Measurements from ENCODE around the gene APOL3.
A peak's percentile ranks its signal among the peaks of the same experiment; 100 is the strongest.
"Not testable (repeated sequence)": the region's sequence is repeated elsewhere in the genome, so short reads cannot be mapped to it uniquely, and the experiment has no call there.

Gene APOL3

DNA sequence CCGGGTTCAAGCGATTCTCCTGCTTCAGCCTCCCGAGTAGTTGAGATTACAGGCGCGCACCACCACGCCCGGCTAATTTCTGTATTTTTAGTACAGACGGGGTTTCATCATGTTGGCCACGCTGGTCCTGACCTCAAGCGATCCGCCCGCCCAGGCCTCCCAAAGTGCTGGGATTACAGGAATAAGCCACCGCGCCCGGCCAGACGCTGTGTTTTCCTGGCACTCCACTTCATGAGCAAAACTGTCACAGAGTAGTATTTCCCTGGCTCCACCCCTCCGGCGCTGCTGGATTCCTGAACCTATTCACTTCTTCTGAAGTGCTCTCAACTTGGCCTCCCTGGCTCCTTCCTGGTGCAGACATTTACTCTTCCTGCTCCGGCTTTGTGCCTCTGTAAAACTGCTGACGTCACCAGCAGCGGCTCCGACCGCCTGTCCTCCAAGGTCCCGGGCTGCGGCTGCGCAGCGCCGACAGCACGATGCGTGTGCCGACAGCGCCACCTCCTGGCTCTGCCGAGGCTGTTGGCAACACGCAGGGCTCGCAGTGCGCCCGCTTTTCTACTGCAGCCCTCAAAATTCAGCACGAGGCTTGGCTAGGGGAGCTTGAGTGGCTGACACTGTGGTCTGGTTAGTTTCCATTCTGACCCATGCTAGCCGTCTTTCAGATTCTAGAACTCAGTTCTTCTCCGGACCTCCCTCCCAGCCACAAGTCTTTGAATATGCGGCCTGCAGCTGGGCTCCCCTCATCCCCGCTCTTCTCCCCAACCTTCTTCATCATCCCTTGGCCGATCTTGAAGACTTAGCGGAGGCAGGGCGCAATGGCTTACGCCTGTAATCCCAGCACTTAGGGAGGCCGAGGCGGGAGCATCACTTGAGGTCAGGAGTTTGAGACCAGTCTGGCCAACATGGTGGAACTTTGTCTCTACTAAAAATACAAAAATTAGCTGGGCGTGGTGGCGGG lies 36.6 kb downstream of the APOL3 start:
- Histone ChIP-seq H3K36me3 (ENCODE audit: control insufficient read depth, insufficient read depth, low read length) (no peaks in the 10 kb centered on the region), H3K9me3 (ENCODE audit: control insufficient read depth, low read length) (no peaks in the 10 kb centered on the region), H3K4me1 (ENCODE audit: control insufficient read depth, insufficient read depth, low read length) (no peaks in the 10 kb centered on the region), H3K4me3 (ENCODE audit: low read length) (no peak overlapping the region), H3K27me3 (ENCODE audit: control insufficient read depth, insufficient read depth, low read length) (no peaks in the 10 kb centered on the region), H3K9ac (ENCODE audit: low read length) (peak overlapping the region; percentile 60)

DNA sequence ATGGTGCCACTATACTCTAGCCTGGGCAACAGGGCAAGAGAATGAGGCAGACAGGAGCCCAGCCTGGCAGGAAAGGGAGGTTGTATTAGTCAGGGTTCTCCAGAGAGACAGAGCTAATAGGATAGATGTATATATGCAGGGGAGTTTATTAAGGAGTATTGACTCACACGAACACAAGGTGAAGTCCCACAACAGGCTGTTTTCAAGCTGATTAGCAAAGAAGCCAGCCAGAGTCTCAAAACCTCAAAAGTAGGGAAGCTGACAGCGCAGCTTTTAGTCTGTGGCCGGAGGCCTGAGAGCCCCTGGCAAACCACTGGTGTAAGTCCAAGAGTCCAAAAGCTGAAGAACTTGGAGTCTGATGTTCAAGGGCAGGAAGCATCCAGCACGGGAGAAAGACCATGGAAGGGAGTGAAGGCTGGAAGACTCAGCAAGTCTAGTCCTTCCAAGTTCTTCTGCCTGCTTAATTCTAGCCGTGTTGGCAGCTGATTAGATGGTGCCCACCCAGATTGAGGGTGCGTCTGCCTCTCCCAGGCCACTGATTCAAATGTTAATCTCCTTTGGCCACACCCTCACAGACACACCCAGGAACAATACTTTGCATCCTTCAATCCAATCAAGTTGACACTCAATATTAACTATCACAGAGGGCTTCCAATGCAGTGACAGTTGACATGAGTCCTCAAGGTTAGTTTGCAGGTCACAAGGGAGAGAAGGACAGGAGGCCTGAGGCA lies 39.8 kb downstream of the APOL3 start:
- H3K4me3 ChIP-seq (ENCODE audit: low read length); H3K4me1 ChIP-seq (ENCODE audit: control insufficient read depth, insufficient read depth, low read length); H3K27me3 ChIP-seq (ENCODE audit: control insufficient read depth, insufficient read depth, low read length); H3K9me3 ChIP-seq (ENCODE audit: control insufficient read depth, low read length); H3K36me3 ChIP-seq (ENCODE audit: control insufficient read depth, insufficient read depth, low read length); H3K9ac ChIP-seq (ENCODE audit: low read length): not testable (repeated sequence)

DNA sequence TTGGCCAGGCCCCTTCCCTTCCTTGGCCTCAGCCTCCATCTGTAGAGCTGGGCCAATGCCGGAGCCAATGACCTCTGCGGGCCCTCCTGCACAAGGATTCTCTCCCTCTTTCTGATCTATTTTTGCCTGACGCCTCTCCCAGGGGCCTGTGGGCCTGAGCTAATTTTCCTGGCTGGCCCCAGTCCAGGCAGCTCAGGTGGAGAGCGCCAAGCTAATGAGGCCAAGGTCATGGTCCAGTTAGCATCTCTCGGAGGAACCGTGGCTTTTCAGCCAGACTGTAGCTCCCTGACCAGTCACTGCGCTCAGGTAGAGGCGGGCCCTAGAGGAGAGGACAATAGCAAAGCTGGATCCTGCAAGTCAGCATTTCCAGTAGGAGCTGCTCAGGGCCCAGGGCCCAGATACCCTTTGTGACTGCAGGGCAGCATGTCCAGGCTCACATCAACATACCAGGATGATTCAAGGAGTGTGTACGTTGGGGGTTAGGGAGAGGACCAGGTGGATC lies 43.5 kb downstream of the APOL3 start:
- no peaks in the 10 kb centered on the region for H3K27me3 ChIP-seq (ENCODE audit: control insufficient read depth, insufficient read depth, low read length)

DNA sequence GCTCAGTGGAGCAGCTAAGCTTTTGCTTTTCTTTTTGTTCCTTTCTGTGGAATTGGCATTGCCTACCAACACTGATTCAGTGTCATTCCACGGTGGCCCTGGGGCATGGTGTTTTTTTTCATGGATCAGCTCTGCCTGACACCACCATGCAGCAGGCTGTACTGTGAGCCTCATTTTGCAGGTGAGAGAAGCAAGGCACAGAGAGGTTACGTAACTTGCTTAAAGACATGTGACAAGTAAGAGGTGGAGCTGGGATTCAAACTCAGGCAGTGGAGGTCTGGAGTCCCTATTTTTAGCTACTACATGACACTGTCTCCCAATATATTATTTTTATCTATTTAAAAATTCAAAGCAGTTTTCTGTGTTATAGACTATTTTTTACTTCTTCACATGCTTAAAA lies 44.4 kb downstream of the APOL3 start:
- Histone ChIP-seq H3K9me3 (ENCODE audit: control insufficient read depth, low read length) (no peaks in the 10 kb centered on the region), H3K4me1 (ENCODE audit: control insufficient read depth, insufficient read depth, low read length) (no peaks in the 10 kb centered on the region), H3K4me3 (ENCODE audit: low read length) (no peak overlapping the region), H3K27me3 (ENCODE audit: control insufficient read depth, insufficient read depth, low read length) (no peaks in the 10 kb centered on the region), H3K36me3 (ENCODE audit: control insufficient read depth, insufficient read depth, low read length) (no peaks in the 10 kb centered on the region), H3K9ac (ENCODE audit: low read length) (no peak overlapping the region)

More for the DNA sequence above, 43.5 kb downstream of the APOL3 start:
- Histone ChIP-seq H3K9me3 (ENCODE audit: control insufficient read depth, low read length) (no peaks in the 10 kb centered on the region), H3K9ac (ENCODE audit: low read length) (no peak overlapping the region), H3K36me3 (ENCODE audit: control insufficient read depth, insufficient read depth, low read length) (no peaks in the 10 kb centered on the region), H3K4me3 (ENCODE audit: low read length) (no peak overlapping the region), H3K4me1 (ENCODE audit: control insufficient read depth, insufficient read depth, low read length) (no peaks in the 10 kb centered on the region)

DNA sequence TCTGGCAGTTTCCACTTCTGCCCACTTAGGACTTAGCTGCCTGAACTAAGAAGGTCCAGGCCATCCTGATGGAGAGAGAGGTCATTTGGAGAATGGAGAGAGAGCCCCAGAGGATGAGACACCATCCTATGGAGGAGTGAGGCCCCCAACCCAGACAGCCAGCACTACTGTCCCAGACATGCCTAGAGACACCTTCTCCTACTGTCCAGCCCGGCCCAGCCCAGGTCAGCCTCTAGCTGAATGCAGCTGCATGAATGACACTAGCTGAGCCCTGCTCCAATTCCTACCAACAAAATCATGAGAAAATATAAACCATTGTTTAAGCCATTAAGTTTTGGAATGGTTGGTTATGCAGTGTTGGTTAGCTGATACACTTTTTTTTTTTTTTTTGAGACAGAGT lies 47.4 kb downstream of the APOL3 start:
- Histone ChIP-seq H3K4me1 (ENCODE audit: control insufficient read depth, insufficient read depth, low read length) (no peaks in the 10 kb centered on the region), H3K9ac (ENCODE audit: low read length) (no peak overlapping the region), H3K4me3 (ENCODE audit: low read length) (no peak overlapping the region), H3K27me3 (ENCODE audit: control insufficient read depth, insufficient read depth, low read length) (no peaks in the 10 kb centered on the region), H3K36me3 (ENCODE audit: control insufficient read depth, insufficient read depth, low read length) (no peaks in the 10 kb centered on the region), H3K9me3 (ENCODE audit: control insufficient read depth, low read length) (no peaks in the 10 kb centered on the region)

DNA sequence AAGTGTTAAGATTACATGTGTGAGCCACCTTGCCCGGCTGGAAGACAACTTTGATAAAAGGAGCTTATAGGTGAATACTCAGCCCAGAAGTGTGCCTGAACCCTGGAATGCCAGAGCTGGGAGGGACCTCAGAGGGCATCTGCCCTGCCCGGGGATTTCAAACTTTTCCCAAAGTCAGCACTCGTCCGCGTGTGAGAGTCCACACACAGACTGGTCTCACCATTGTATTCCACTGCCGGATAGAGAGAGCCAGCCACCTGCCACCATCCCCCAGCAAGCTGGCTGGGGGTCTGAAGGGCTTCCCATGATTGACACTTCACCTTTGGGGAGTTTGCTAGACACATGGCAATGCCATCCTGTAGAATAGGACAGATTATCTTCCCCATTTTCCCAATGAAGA lies 49.2 kb downstream of the APOL3 start:
- Histone ChIP-seq H3K9ac (ENCODE audit: low read length) (no peak overlapping the region), H3K27me3 (ENCODE audit: control insufficient read depth, insufficient read depth, low read length) (no peaks in the 10 kb centered on the region), H3K4me3 (ENCODE audit: low read length) (no peak overlapping the region), H3K4me1 (ENCODE audit: control insufficient read depth, insufficient read depth, low read length) (no peaks in the 10 kb centered on the region), H3K9me3 (ENCODE audit: control insufficient read depth, low read length) (no peaks in the 10 kb centered on the region), H3K36me3 (ENCODE audit: control insufficient read depth, insufficient read depth, low read length) (no peaks in the 10 kb centered on the region)

DNA sequence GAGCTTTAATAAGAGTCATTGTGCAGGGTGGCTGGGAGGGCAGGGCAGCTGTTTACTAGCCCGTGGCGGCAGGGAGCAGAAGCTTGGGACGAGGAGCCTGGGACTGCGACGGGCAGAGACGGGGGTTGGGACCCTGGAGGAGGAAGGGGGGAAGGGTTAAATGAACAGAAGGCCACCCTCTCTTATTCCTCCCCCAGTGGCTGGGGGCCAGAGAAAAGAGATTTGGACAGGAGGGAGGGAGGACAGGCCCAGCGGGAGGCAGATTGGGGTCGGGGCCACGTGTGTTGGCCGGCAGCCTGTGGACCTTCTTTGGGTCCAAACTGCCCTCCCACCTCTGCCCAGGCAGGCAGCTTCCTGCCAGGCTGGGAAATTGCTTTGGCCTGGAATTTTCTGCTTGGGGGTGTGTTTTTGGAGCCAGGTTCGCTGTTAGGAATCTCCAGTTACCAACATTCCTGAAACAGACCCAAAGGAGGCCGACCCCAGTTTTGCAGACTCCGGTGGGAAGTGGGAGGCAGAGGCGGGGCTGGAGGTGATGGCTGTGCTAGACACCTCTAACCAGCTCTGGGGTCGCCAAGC lies 50.2 kb downstream of the APOL3 start:
- Histone ChIP-seq H3K9ac (ENCODE audit: low read length) (no peak overlapping the region), H3K4me1 (ENCODE audit: control insufficient read depth, insufficient read depth, low read length) (no peaks in the 10 kb centered on the region), H3K27me3 (ENCODE audit: control insufficient read depth, insufficient read depth, low read length) (peaks cover 5% of the 10 kb centered on the region), H3K36me3 (ENCODE audit: control insufficient read depth, insufficient read depth, low read length) (no peaks in the 10 kb centered on the region), H3K9me3 (ENCODE audit: control insufficient read depth, low read length) (no peaks in the 10 kb centered on the region), H3K4me3 (ENCODE audit: low read length) (no peak overlapping the region)

DNA sequence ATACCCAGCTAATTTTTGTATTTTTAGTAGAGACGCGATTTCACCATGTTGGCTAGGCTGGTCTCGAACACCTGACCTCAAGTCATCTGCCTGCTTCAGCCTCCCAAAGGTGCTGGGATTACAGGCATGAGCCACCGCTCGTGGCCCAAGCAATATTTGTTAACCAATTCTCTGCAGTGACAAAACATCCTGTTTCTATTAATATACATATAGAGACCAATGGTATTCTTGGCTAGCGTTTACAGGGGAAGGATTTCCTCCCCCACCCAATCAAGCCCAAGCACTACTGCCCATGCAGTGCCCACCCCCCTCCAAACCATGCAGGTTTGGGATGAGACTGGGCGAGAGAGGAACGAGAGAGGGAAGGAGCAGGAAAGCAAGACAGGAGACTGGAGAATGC lies 53.1 kb downstream of the APOL3 start:
- Histone ChIP-seq H3K4me1 (ENCODE audit: control insufficient read depth, insufficient read depth, low read length) (no peaks in the 10 kb centered on the region), H3K27me3 (ENCODE audit: control insufficient read depth, insufficient read depth, low read length) (peaks cover 5% of the 10 kb centered on the region), H3K4me3 (ENCODE audit: low read length) (no peak overlapping the region), H3K36me3 (ENCODE audit: control insufficient read depth, insufficient read depth, low read length) (no peaks in the 10 kb centered on the region), H3K9ac (ENCODE audit: low read length) (no peak overlapping the region), H3K9me3 (ENCODE audit: control insufficient read depth, low read length) (no peaks in the 10 kb centered on the region)

DNA sequence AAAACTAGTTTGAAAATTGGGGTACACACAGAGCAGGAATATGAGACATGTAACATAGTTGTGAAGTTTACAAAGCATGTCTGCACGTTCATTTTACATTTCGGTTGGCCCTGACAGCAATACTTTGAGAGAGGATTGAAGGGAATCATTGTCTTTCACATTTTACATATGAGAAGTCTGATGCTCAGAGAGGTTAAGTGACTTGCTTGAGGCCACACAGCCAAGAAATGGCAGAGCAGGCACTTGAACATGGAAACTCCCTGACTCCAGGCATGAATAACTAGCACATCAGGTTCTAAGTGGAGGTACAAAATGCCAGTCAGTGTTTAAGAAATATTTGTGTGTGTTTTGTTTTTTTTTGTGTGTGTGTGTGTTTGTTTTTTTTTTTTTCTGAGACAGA lies 53.6 kb downstream of the APOL3 start:
- Histone ChIP-seq H3K9ac (ENCODE audit: low read length) (no peak overlapping the region), H3K4me3 (ENCODE audit: low read length) (no peak overlapping the region), H3K9me3 (ENCODE audit: control insufficient read depth, low read length) (no peaks in the 10 kb centered on the region), H3K36me3 (ENCODE audit: control insufficient read depth, insufficient read depth, low read length) (no peaks in the 10 kb centered on the region), H3K27me3 (ENCODE audit: control insufficient read depth, insufficient read depth, low read length) (peaks cover 5% of the 10 kb centered on the region), H3K4me1 (ENCODE audit: control insufficient read depth, insufficient read depth, low read length) (no peaks in the 10 kb centered on the region)

DNA sequence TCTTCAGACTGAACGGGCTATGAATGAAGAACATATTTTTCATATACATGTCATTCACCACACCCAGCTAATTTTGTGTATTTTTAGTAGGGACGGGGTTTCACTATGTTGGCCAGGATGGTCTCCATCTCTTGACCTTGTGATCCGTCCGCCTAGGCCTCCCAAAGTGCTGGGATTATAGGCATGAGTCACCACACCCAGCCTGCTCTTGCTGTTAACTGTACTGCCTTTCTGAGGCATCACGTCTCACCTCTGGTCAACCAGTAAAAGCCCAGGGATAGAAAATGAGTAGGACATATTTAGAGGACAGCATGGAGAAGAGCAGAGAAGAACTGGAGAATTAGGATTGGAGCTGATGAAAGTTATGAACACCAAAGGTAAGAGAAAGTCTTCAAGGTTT lies 55.6 kb downstream of the APOL3 start:
- no peaks in the 10 kb centered on the region for H3K9me3 ChIP-seq (ENCODE audit: control insufficient read depth, low read length)
- H3K4me3 ChIP-seq (ENCODE audit: low read length) = no peak overlapping the region
- no peaks in the 10 kb centered on the region for H3K36me3 ChIP-seq (ENCODE audit: control insufficient read depth, insufficient read depth, low read length)
- no peaks in the 10 kb centered on the region for H3K4me1 ChIP-seq (ENCODE audit: control insufficient read depth, insufficient read depth, low read length)
- no peak overlapping the region for H3K9ac ChIP-seq (ENCODE audit: low read length)
- peaks cover 5% of the 10 kb centered on the region for H3K27me3 ChIP-seq (ENCODE audit: control insufficient read depth, insufficient read depth, low read length)

DNA sequence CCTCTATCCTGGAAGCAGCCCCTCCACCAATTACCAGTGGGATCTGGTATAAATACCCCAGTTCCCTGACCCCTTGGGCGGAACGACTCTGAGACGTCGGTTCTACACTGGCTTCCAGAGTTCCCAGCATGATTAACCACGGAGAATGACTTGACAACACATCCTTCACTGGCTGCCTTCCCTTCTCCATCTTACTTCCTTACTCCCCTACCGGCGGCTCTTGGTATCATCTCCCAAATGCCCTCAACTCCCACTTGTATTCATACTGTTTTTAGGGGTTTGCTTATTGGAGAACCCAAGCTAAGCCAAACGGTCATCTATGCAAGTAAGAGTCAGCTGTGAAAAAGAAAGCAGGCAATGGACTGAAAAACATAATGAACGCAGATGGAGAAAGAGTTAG lies 56.1 kb downstream of the APOL3 start:
- Histone ChIP-seq H3K4me3 (ENCODE audit: low read length) (no peak overlapping the region), H3K36me3 (ENCODE audit: control insufficient read depth, insufficient read depth, low read length) (no peaks in the 10 kb centered on the region), H3K9ac (ENCODE audit: low read length) (no peak overlapping the region), H3K9me3 (ENCODE audit: control insufficient read depth, low read length) (no peaks in the 10 kb centered on the region), H3K4me1 (ENCODE audit: control insufficient read depth, insufficient read depth, low read length) (no peaks in the 10 kb centered on the region), H3K27me3 (ENCODE audit: control insufficient read depth, insufficient read depth, low read length) (peaks cover 5% of the 10 kb centered on the region)

DNA sequence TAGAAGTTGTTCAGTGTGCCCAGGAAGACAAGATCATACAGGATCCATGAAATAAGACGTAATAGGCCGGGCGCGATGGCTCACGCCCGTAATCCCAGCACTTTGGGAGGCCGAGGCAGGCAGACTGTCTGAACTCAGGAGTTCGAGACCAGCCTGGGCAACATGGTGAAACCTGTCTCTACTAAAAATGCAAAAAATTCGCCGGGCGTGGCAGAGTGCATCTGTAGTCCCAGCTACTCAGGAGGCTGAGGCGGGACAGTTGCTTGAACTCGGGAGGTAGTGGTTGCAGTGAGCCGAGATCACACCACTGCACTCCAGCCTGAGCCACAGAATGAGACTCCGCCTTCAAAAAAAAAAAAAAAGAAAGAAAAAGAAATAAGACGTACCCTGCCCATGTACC lies 56.7 kb downstream of the APOL3 start:
- H3K9ac ChIP-seq (ENCODE audit: low read length) = no peak overlapping the region

More for the DNA sequence above, 56.7 kb downstream of the APOL3 start:
- H3K4me3 ChIP-seq (ENCODE audit: low read length) = no peak overlapping the region
- H3K27me3 ChIP-seq (ENCODE audit: control insufficient read depth, insufficient read depth, low read length) = peaks cover 5% of the 10 kb centered on the region
- no peaks in the 10 kb centered on the region for H3K36me3 ChIP-seq (ENCODE audit: control insufficient read depth, insufficient read depth, low read length)
- no peaks in the 10 kb centered on the region for H3K4me1 ChIP-seq (ENCODE audit: control insufficient read depth, insufficient read depth, low read length)
- no peaks in the 10 kb centered on the region for H3K9me3 ChIP-seq (ENCODE audit: control insufficient read depth, low read length)

Measured in mucosa of stomach (tissue), 1 donor.